HepG2 (cell line): ENCODE data around the gene XXYLT1. TPM values are rescaled to one million over a fixed set of nuclear protein-coding genes. Genes with fewer than 3 reads are reported as not detected.

Source experiments
- CENPBD1 ChIP-seq: sonication (generic); formaldehyde crosslinking; IDR thresholded peaks from 2 replicates; pipeline ENCODE4 v1.8.0; 2022; ENCODE audit warnings: missing genetic modification reagents, low read depth, mild to moderate bottlenecking, borderline replicate concordance
- DRAP1 ChIP-seq: IDR thresholded peaks from 2 replicates; pipeline ENCODE4 v1.6.1; 2016; ENCODE audit warnings: missing genetic modification reagents, missing compliant biosample characterization
- FLYWCH1 ChIP-seq: sonication (generic); formaldehyde crosslinking; IDR thresholded peaks from 2 replicates; pipeline ENCODE4 v1.8.1; 2023; ENCODE audit warnings: mild to moderate bottlenecking, missing genetic modification reagents
- GTF3A ChIP-seq: sonication (generic); formaldehyde crosslinking; conservative IDR thresholded peaks from 2 replicates; pipeline ENCODE4 v1.4.0; 2020; ENCODE audit warnings: mild to moderate bottlenecking, missing genetic modification reagents
- HINFP ChIP-seq: sonication (generic); formaldehyde crosslinking; IDR thresholded peaks from 2 replicates; pipeline ENCODE4 v1.4.0; 2020; ENCODE audit warnings: low read depth, mild to moderate bottlenecking, missing genetic modification reagents
- HOXA5 ChIP-seq: sonication (generic); formaldehyde crosslinking; IDR thresholded peaks from 2 replicates; pipeline ENCODE4 v1.4.0; 2020; ENCODE audit warnings: missing genetic modification reagents
- KDM1A ChIP-seq: IDR thresholded peaks from 2 replicates; pipeline ENCODE4 v1.6.1; 2016; ENCODE audit warnings: missing compliant biosample characterization
- MED13 ChIP-seq: sonication (generic); formaldehyde crosslinking; IDR thresholded peaks from 2 replicates; pipeline ENCODE4 v1.5.0; 2020; ENCODE audit warnings: missing genetic modification reagents
- MLLT10 ChIP-seq: sonication (generic); formaldehyde crosslinking; IDR thresholded peaks from 2 replicates; pipeline ENCODE4 v1.4.0; 2020; ENCODE audit warnings: missing genetic modification reagents
- MYPOP ChIP-seq: sonication (generic); formaldehyde crosslinking; IDR thresholded peaks from 2 replicates; pipeline ENCODE4 v1.8.1; 2023; ENCODE audit warnings: mild to moderate bottlenecking, moderate library complexity, missing genetic modification reagents
- RAD21 ChIP-seq: fragments of 450-650 bp; formaldehyde crosslinking; IDR thresholded peaks from 2 replicates; pipeline ENCODE4 v1.5.0; 2020; ENCODE audit warnings: mild to moderate bottlenecking
- SOX5 ChIP-seq: IDR thresholded peaks from 2 replicates; pipeline ENCODE4 v1.6.1; 2016; ENCODE audit warnings: borderline replicate concordance
- TCF12 ChIP-seq, 2 experiments: fragments of 450-650 bp in 1 of 2; sonication (generic) in 1 of 2; formaldehyde crosslinking in 1 of 2; IDR thresholded peaks; 2 replicates each; pipeline versions ENCODE4 v1.6.1 to v1.8.0; 2017 to 2022; ENCODE audit warnings: antibody characterized with exemption in 1 of 2, mild to moderate bottlenecking in 1 of 2, missing genetic modification reagents in 1 of 2, moderate library complexity in 1 of 2
- TERF1 ChIP-seq: sonication (generic); formaldehyde crosslinking; IDR thresholded peaks from 2 replicates; pipeline ENCODE4 v1.8.0; 2022; ENCODE audit warnings: mild to moderate bottlenecking, missing genetic modification reagents, moderate library complexity
- THAP11 ChIP-seq: IDR thresholded peaks from 2 replicates; pipeline ENCODE4 v1.6.1; 2016; ENCODE audit warnings: missing biosample characterization, missing genetic modification reagents
- XRCC5 ChIP-seq: fragments of 200-400 bp; formaldehyde crosslinking; optimal IDR thresholded peaks from 2 replicates; pipeline ENCODE3; 2017; ENCODE audit warnings: mild to moderate bottlenecking, low read length
- ZBTB20 ChIP-seq: sonication (generic); formaldehyde crosslinking; IDR thresholded peaks from 2 replicates; pipeline ENCODE4 v1.8.1; 2023; ENCODE audit warnings: missing genetic modification reagents, low read depth, mild to moderate bottlenecking, borderline replicate concordance
- ZBTB3 ChIP-seq: sonication (generic); formaldehyde crosslinking; IDR thresholded peaks from 2 replicates; pipeline ENCODE4 v1.4.0; 2020; ENCODE audit warnings: low read depth, mild to moderate bottlenecking, moderate library complexity, missing genetic modification reagents, borderline replicate concordance
- ZBTB43 ChIP-seq: sonication (generic); formaldehyde crosslinking; conservative IDR thresholded peaks from 2 replicates; pipeline ENCODE4 v1.4.0; 2020; ENCODE audit warnings: missing genetic modification reagents
- ZFP36L2 ChIP-seq: sonication (generic); formaldehyde crosslinking; IDR thresholded peaks from 2 replicates; pipeline ENCODE4 v1.4.0; 2020; ENCODE audit warnings: missing genetic modification reagents
- ZNF224 ChIP-seq: sonication (generic); formaldehyde crosslinking; IDR thresholded peaks from 2 replicates; pipeline ENCODE4 v1.5.0; 2020; ENCODE audit warnings: mild to moderate bottlenecking, missing genetic modification reagents
- ZNF326 ChIP-seq: sonication (generic); formaldehyde crosslinking; IDR thresholded peaks from 2 replicates; pipeline ENCODE4 v1.4.0; 2020; ENCODE audit warnings: missing genetic modification reagents, borderline replicate concordance
- ZNF746 ChIP-seq: sonication (generic); formaldehyde crosslinking; IDR thresholded peaks from 2 replicates; pipeline ENCODE4 v1.8.0; 2022; ENCODE audit warnings: mild to moderate bottlenecking, missing genetic modification reagents
- ZNF781 ChIP-seq: sonication (generic); formaldehyde crosslinking; IDR thresholded peaks from 2 replicates; pipeline ENCODE4 v1.5.1; 2020; ENCODE audit warnings: borderline replicate concordance, mild to moderate bottlenecking, missing genetic modification reagents; ENCODE audit errors: not compliant biosample characterization
- ZNF792 ChIP-seq: IDR thresholded peaks from 2 replicates; pipeline ENCODE4 v1.6.1; 2016
- ZNF879 ChIP-seq: sonication (generic); formaldehyde crosslinking; IDR thresholded peaks from 2 replicates; pipeline ENCODE4 v1.8.1; 2023; ENCODE audit warnings: missing genetic modification reagents
- polyA plus RNA-seq, 8 experiments: library from polyadenylated mRNA; depleted of rRNA in 3 of 8; stranded (reverse) in 7 of 8; unstranded in 1 of 8; fragments of >200 nt; fragmentation: Illumina TruSeq in 4 of 8; extraction: Trizol in 4 of 8; gene quantifications; 2 replicates each; pipeline versions ENCODE4 v1.2.1 to v1.2.3, GENCODE V29; 2011 to 2016; ENCODE audit warnings: low read depth in 4 of 8, missing spikeins in 1 of 8, mixed read lengths in 1 of 8; ENCODE audit not compliant: insufficient read depth in 1 of 8
- total RNA-seq, 5 experiments: library from RNA; depleted of rRNA; stranded (reverse); fragments of >200 nt; fragmentation: Illumina TruSeq; extraction: Trizol; gene quantifications; 2 replicates each; pipeline ENCODE4 v1.2.3, GENCODE V29; 2016; ENCODE audit warnings: low read depth in 1 of 5

XXYLT1 gene
- total and polyA plus RNA-seq, 2 of the 13 experiments (the other 11 are each of a cell fraction or from before 2014, with no cell fraction given) = 17.7 to 19.0 TPM

GRCh38 chr3:195160257-195160898 is 110.6 kb downstream of the XXYLT1 start (continued):
- TF ChIP-seq ZNF792 (CRISPR knock-in tag) (no peak), ZNF879 (CRISPR knock-in tag) (no peak), ZFP36L2 (no peak), TERF1 (no peak), CENPBD1 (no peak), ZBTB20 (CRISPR knock-in tag) (no peak), TCF12 (IDR thresholded peaks at IDR 0.05) (no peak), TCF12 (CRISPR knock-in tag; IDR thresholded peaks at IDR 0.05) (peak; percentile 66; the same call in 1 of the 2 replicates), MED13 (peak; percentile 91), DRAP1 (peak; percentile 62; the same call in 1 of the 2 replicates), SOX5 (CRISPR knock-in tag) (peak; percentile 94), XRCC5 (no peak), ZBTB43 (peak; percentile 90; the same call in 1 of the 2 replicates), ZNF746 (no peak; the same call in 1 of the 2 replicates), MYPOP (peak; percentile 49; the same call in 1 of the 2 replicates), HOXA5 (peak; percentile 92), THAP11 (CRISPR knock-in tag) (no peak), ZNF781 (CRISPR knock-in tag) (no peak), KDM1A (no peak), MLLT10 (CRISPR knock-in tag) (no peak), ZNF326 (CRISPR knock-in tag) (no peak), FLYWCH1 (no peak), HINFP (CRISPR knock-in tag) (peak; percentile 49; the same call in 1 of the 2 replicates), RAD21 (CRISPR knock-in tag) (no peak), ZBTB3 (peak; percentile 54; the same call in 1 of the 2 replicates), GTF3A (CRISPR knock-in tag) (no peak), ZNF224 (CRISPR knock-in tag) (no peak)
